Kidney epithelial cell (primary cell): ENCODE measurements around the gene SCGB3A2. TPM values are rescaled to one million over a fixed set of nuclear protein-coding genes. Genes with fewer than 3 reads are reported as not detected.

Experiments used
- DNase-seq: peaks from one replicate; pipeline ENCODE4 v3.0.0-alpha.2; 2010; ENCODE audit warnings: low read depth
- H3K27me3 ChIP-seq: 2 replicates; pipeline ENCODE4 v1.6.0; 2011; ENCODE audit warnings: low read length; ENCODE audit not compliant: control insufficient read depth, insufficient read depth
- H3K36me3 ChIP-seq: 2 replicates; pipeline ENCODE4 v1.5.1; 2011; ENCODE audit warnings: low read length; ENCODE audit not compliant: control insufficient read depth, insufficient read depth
- H3K4me3 ChIP-seq: 2 replicates; pipeline ENCODE4 v1.5.1; 2011; ENCODE audit warnings: low read depth, mild to moderate bottlenecking, control low read depth, low read length
- total RNA-seq: library from RNA; depleted of rRNA; stranded (reverse); fragments of >200 nt; gene quantifications from 2 replicates; pipeline ENCODE4 v1.2.3, GENCODE V29; 2015
- TF ChIP-seq, protein P1 (sequence below): IDR thresholded peaks from 2 replicates; pipeline ENCODE4 v1.5.1; 2011; ENCODE audit warnings: mild to moderate bottlenecking, moderate library complexity, low read length, control low read depth, inconsistent platforms; ENCODE audit not compliant: insufficient read depth, poor library complexity, severe bottlenecking

The SCGB3A2 gene
- total RNA-seq, 1 donor from 2014 or later = not detected

DNA sequence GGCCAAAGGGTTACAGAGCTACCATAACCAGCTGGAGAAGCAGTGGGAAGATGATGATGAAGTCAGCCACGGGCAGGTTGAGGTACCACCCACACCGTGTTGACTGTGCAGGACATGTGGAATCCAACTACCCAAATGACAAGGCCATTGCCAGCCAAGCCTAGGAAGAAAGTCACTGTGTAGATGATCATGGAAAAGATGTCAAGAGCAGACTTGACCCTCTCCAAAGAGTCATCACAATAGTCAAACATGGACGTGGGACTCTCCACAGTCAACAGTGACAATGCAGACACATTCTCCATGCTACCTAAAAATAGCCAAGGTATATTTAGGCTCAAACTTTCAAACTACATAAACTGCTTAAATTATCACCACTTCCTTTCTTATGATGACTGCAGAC, 26.1 kb upstream of the SCGB3A2 start:
- H3K36me3 ChIP-seq = no peaks in the 10 kb centered on the region
- TF ChIP-seq, protein P1, sequence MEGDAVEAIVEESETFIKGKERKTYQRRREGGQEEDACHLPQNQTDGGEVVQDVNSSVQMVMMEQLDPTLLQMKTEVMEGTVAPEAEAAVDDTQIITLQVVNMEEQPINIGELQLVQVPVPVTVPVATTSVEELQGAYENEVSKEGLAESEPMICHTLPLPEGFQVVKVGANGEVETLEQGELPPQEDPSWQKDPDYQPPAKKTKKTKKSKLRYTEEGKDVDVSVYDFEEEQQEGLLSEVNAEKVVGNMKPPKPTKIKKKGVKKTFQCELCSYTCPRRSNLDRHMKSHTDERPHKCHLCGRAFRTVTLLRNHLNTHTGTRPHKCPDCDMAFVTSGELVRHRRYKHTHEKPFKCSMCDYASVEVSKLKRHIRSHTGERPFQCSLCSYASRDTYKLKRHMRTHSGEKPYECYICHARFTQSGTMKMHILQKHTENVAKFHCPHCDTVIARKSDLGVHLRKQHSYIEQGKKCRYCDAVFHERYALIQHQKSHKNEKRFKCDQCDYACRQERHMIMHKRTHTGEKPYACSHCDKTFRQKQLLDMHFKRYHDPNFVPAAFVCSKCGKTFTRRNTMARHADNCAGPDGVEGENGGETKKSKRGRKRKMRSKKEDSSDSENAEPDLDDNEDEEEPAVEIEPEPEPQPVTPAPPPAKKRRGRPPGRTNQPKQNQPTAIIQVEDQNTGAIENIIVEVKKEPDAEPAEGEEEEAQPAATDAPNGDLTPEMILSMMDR = no peak
- DNase-seq = no peak
- no peaks in the 10 kb centered on the region for H3K27me3 ChIP-seq
- no peak overlapping the region for H3K4me3 ChIP-seq

DNA sequence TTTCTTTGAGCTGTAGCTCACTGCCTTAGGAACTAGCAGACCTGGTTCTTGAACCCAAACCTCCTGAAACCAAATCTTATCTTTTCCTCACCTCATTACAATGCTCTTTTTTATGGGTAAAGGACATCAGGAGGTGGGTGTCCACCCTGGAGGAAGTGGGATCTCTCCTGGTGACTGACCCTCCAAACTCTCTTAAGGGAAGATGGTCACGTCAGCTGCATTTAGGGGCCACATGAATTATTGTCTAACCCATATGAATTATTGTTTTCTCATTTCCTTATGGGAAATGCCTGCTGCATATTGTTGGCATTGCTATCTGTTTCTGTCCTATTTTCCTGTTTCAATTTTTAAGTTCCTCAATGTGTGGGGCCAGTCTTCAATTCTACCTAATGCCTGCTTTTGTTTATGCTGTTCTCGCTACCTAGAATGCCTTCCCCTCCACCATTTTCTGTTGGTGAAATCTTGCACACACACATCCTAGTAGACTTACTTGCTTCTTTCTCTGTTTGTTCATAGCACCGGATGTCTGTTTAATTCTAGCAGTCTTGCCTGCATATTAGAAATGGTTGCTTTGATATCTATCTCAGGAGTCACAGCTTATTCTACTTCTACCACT, 25.0 kb upstream of the SCGB3A2 start:
- H3K27me3 ChIP-seq = no peaks in the 10 kb centered on the region
- DNase-seq = no peak
- TF ChIP-seq, protein P1 = no peak
- no peaks in the 10 kb centered on the region for H3K36me3 ChIP-seq
- H3K4me3 ChIP-seq = no peak overlapping the region

DNA sequence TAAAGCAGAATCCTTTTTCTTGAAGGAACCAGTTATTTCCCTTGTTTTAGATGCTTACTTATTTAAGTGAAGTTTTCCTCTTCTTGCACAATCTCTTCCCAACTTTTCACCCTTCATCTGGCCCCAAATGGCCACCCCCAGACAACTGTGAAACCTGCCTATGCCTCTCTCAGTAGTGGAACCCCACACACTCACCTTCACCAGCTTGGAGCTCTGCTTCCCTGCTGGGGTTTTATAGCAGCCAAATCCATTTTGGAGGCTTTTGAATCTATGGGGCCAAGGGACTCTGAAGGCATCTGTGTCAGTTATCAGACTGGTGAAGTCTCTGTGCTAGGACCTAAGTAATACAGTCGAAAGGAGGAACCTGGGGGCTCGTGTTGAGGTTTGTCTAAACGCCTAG, 24.2 kb upstream of the SCGB3A2 start:
- no peaks in the 10 kb centered on the region for H3K27me3 ChIP-seq
- no peak for DNase-seq
- TF ChIP-seq, protein P1 = no peak
- no peaks in the 10 kb centered on the region for H3K36me3 ChIP-seq
- no peak overlapping the region for H3K4me3 ChIP-seq

DNA sequence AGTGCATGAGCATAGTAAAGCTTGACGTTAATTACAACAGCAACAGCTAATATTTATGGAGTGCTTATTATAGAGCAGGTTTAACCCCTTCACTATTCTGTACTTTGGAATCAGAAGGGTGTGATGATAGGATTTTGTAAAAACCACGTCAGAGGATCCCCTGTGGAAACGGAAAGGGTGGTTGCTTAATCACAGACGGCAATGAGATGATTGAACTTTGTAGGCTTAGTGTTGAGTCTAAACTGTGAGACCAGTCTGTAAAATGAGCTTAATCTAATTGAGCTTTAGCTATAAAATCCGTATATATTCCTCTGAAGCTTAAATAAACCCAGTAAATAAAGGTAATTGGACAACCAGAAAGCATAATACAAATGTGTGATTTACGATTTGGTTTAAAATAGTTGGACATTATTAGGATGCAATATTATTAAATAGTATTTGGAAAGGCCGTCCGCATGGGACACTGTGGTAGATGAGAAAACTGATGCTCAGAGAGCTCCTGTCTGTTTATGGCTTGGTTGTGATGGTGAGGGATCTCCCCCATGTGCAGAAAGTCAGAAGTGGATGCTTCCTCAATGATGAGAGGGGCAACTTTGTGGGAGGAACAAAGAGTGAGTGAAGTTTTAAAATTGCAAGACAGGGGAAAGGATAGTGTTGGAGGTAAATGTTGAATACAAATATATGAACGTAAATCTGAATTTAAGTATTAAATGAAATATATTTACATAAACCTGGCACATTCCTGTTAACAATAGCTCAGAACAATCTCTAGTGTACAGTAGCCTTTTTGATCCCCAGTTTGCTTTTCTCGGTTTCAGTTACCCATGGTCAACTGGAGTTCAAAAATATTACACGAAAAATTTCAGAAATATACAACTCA, 23.4 kb upstream of the SCGB3A2 start:
- no peaks in the 10 kb centered on the region for H3K27me3 ChIP-seq

DNA sequence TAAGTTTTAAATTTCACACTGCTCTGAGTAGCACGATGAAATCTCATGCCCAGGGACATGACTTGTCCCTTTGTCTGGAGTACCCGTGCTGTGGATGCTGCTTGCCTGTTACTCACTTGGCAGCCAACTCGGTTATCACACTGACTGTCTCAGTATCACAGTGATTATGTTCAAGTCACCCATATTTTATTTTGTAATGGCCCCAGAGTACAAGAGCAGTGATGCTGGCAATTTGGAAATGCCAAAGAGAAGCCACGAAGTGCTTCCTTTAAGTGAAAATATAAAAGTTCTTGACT, 22.8 kb upstream of the SCGB3A2 start:
- H3K27me3 ChIP-seq = no peaks in the 10 kb centered on the region
- DNase-seq = no peak
- TF ChIP-seq, protein P1 = no peak
- no peaks in the 10 kb centered on the region for H3K36me3 ChIP-seq
- no peak overlapping the region for H3K4me3 ChIP-seq

More for the DNA sequence above, 23.4 kb upstream of the SCGB3A2 start:
- Histone ChIP-seq H3K36me3 (no peaks in the 10 kb centered on the region), H3K4me3 (no peak overlapping the region)
- TF ChIP-seq, protein P1 = no peak
- DNase-seq = no peak
